ENCODE data around the gene FARSA. TPM values are rescaled to one million over a fixed set of nuclear protein-coding genes. Genes with fewer than 3 reads are reported as not detected.
"Not testable (repeated sequence)": the region's sequence is repeated elsewhere in the genome, so short reads cannot be mapped to it uniquely, and the experiment has no call there.

Gene FARSA
- 73.3 TPM for polyA plus RNA-seq (2012; ENCODE audit: low read depth, missing spikeins)

DNA sequence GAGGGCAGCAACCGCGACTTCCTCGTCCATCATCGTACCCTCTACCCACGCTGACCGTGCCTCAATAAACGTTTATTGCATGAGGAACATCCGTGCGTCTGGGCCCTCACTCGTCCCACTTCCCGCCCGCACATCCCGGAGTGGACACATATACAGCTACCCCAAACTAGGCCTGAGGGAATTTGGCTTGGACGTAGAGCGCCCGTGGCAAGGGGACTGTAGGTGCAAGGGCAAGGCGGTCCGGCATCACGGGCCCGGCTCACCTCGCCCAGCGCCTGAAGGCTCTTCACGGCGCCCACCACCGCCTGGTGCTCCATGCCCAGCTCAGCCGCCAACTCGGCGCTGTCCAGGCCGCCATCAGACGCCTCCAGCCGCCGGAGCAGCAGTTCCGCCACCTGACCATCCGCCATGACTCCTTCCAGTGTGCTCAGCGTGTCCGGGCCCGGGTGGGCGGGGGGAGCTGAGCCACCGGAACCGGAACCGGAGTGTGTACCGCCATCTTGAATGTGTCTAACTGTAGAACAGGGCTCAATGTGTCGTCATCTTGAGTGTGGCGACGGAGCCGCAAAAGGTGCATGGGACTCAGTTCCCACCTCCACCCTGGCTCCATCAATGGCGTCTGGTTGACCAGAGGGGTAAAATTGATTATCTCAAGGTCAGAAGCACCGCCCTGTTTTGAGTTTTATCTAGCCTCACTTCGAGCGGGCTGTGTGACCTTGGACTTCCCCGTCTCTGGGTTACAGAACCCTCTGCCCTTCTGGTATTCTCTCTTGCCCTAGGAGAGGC is at the start of gene FARSA:
TSS of gene FARSA (minus strand) at position 425 of the 786 bp plus-strand sequence. CDS start at position 410, 15 bp downstream.
- TF ChIP-seq TAF1 (IDR thresholded peaks at IDR 0.05; ENCODE audit: low read depth, low read length) = peak; percentile 88
- TF ChIP-seq POLR2AphosphoS5 (IDR thresholded peaks at IDR 0.05; ENCODE audit: low read depth, low read length) = peak; percentile 91
- no peak for TF ChIP-seq POU2F2 (IDR thresholded peaks at IDR 0.05; ENCODE audit: low read depth, low read length)
- peak; percentile 95 for TF ChIP-seq POLR2A (IDR thresholded peaks at IDR 0.05; ENCODE audit: low read depth, low read length)
- TF ChIP-seq PAX5 (IDR thresholded peaks at IDR 0.05; ENCODE audit: insufficient read depth, low read length, severe bottlenecking) = no peak
- peak; percentile 92 for DNase-seq (ENCODE audit: insufficient read length, low spot score)
- FAIRE-seq = peak; percentile 98

DNA sequence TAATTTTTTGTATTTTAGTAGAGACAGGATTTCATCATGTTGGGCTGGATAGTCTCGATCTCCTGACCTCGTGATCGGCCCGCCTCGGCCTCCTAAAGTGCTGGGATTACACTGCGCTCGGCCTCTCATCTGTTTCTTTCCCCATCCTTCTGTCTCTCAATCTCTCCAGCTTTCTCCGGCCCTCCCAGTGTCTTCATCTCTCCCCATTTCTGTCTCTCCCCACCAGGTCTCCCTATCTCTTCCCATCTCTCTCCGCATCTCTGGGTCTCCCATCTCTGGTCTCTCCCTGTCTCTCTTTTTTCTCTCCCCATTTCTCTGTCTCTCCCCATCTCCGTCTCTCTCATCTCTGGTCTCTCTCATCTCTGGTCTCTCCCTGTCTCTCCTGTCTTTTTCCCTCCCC is 49.6 kb upstream of the FARSA start:
- TF ChIP-seq TAF1 (IDR thresholded peaks at IDR 0.05; ENCODE audit: low read depth, low read length) (no peak), POLR2AphosphoS5 (IDR thresholded peaks at IDR 0.05; ENCODE audit: low read depth, low read length) (no peak), POU2F2 (IDR thresholded peaks at IDR 0.05; ENCODE audit: low read depth, low read length) (no peak), POLR2A (IDR thresholded peaks at IDR 0.05; ENCODE audit: low read depth, low read length) (no peak), PAX5 (IDR thresholded peaks at IDR 0.05; ENCODE audit: insufficient read depth, low read length, severe bottlenecking) (no peak), SPI1 (IDR thresholded peaks at IDR 0.05; ENCODE audit: low read depth, low read length) (no peak)
- DNase-seq (ENCODE audit: insufficient read length, low spot score) (no peak), FAIRE-seq (no peak)

DNA sequence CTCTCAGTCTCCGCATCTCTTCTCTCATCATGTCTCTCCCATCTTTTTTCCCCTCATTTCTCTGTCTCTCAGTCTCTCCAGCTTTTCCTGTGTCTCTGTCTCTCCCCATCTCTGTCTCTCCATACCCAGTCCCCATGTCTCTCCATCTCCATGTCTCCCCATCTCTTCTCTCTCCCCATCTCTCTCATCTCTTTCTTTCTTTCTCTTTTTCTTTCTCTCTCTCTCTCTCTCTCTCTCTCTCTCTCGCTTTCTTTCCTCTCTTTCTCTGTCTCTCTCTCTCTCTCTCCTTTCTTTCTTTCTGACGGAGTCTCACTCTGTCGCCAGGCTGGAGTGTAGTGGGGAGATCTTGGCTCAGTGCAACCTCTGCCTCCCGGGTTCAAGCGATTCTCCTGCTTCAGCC is 49.1 kb upstream of the FARSA start:
- DNase-seq (ENCODE audit: insufficient read length, low spot score) = no peak
- no peak for FAIRE-seq
- no peak for TF ChIP-seq SPI1 (IDR thresholded peaks at IDR 0.05; ENCODE audit: low read depth, low read length)
- TF ChIP-seq POLR2AphosphoS5 (IDR thresholded peaks at IDR 0.05; ENCODE audit: low read depth, low read length) = no peak
- TF ChIP-seq POLR2A (IDR thresholded peaks at IDR 0.05; ENCODE audit: low read depth, low read length) = no peak
- no peak for TF ChIP-seq TAF1 (IDR thresholded peaks at IDR 0.05; ENCODE audit: low read depth, low read length)
- TF ChIP-seq POU2F2 (IDR thresholded peaks at IDR 0.05; ENCODE audit: low read depth, low read length) = no peak
- TF ChIP-seq PAX5 (IDR thresholded peaks at IDR 0.05; ENCODE audit: insufficient read depth, low read length, severe bottlenecking) = no peak

DNA sequence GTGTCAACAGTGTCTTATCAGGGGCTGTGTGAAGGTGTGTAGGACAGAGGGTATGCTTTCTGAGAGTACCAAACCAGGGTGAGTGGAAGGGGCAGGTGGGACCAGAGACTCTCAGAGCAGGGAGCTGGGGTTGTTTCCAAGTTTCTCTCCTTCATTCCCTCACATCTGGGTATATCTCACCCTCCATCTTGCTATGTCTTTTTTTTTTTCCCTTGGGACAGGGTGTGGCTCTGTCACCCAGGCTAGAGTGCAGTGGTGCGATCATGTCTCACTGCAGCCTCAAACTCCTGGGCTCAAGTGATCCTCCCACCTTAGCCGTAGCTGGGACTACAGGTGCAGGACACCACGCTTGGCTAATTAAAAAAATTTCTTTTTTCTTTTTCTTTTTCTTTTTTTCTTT is 46.5 kb upstream of the FARSA start:
- TF ChIP-seq POLR2AphosphoS5 (IDR thresholded peaks at IDR 0.05; ENCODE audit: low read depth, low read length) (no peak), POLR2A (IDR thresholded peaks at IDR 0.05; ENCODE audit: low read depth, low read length) (no peak), SPI1 (IDR thresholded peaks at IDR 0.05; ENCODE audit: low read depth, low read length) (no peak), PAX5 (IDR thresholded peaks at IDR 0.05; ENCODE audit: insufficient read depth, low read length, severe bottlenecking) (no peak), POU2F2 (IDR thresholded peaks at IDR 0.05; ENCODE audit: low read depth, low read length) (no peak), TAF1 (IDR thresholded peaks at IDR 0.05; ENCODE audit: low read depth, low read length) (no peak)
- no peak for FAIRE-seq
- no peak for DNase-seq (ENCODE audit: insufficient read length, low spot score)

DNA sequence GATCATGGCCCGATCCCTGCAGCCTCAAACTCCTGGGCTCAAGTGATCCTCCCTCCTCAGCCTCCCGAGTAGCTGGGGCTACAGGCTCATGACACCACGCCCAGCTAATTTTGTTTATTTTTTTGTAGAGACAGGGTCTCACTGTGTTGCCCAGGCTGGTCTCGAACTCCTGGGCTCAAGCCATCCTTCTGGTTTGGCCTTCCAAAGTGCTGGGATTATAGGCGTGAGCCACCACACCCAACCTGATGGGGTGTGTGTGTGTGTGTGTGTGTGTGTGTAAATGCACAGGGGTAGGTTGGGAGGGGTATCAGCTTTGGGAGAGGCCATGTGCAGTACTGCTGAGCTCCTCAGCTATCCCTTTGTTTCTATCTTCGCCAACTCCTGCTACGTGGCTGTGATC is 42.6 kb upstream of the FARSA start:
- DNase-seq (ENCODE audit: insufficient read length, low spot score); FAIRE-seq: not testable (repeated sequence)

DNA sequence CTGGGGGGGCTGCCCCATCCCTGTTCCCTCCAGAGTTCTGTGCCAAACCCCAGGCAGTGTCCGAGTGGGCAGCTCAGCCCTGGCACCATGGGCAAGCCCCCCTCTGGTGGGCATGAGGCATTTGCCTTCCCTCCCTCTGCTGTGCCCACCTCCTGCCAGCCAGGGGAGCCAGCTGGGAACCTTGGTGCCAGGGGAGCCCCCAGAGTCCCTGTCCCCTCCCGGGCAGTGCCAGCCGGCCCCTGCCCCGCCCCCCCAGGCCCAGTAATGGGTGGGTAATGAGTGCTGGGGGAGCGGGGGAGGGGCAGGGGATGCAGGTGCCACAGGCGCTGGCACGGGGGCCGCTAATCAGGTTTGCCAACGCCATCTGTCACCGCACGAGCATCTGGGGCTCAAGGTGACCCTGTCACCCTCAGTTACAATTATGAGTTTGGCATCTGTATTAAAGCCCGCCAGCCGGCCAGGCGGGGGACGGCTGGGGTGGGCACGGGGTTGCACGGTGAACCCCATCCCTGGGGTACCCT is 41.8 kb upstream of the FARSA start:
- FAIRE-seq (no peak), DNase-seq (ENCODE audit: insufficient read length, low spot score) (no peak)
- TF ChIP-seq POLR2A (IDR thresholded peaks at IDR 0.05; ENCODE audit: low read depth, low read length) = no peak
- no peak for TF ChIP-seq SPI1 (IDR thresholded peaks at IDR 0.05; ENCODE audit: low read depth, low read length)
- TF ChIP-seq TAF1 (IDR thresholded peaks at IDR 0.05; ENCODE audit: low read depth, low read length) = no peak
- TF ChIP-seq POU2F2 (IDR thresholded peaks at IDR 0.05; ENCODE audit: low read depth, low read length) = no peak
- TF ChIP-seq PAX5 (IDR thresholded peaks at IDR 0.05; ENCODE audit: insufficient read depth, low read length, severe bottlenecking) = no peak
- TF ChIP-seq POLR2AphosphoS5 (IDR thresholded peaks at IDR 0.05; ENCODE audit: low read depth, low read length) = no peak

DNA sequence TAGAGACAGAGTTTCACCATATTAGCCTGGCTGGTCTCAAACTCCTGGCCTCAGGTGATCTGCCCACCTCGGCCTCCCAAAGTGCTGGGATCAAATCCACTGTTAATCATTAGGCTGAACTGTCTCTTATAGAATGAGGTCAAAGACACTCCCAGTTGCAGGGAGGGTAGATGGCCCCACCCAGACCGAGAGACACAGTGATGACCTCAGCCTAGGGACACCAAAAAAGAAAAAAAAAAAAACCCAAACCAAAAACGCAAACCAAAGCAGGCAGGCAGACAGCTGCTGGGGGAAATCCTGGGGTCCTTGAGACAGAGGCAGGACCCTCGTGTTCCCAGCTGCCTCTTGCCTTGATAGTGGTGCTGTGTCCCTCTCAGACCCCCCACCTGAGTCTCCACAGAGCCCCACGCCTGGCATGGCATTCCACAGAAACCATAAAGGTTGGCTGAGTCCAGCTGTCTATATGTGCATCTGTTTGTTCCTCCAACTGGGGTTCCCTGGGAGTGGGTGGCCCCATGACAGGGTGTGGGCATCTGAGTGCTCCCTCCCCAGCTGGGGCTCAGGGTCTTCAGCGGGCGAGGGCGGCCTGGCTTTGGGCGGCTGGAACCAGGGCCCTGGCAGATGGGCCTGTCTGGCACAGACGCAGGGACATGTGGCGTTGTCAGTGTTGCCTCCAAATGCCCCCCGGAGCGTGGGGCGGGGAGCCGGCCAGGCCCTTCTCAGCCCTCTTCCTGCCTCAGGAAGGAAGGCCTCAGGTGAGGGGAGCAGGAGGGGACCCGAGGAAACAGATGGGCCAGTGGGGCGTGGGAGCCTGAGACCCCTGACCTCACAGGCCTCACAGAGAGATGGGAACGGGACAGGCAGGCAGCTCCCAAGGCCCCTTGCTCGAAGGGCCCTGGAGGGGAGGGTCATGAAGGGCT is 41.0 kb upstream of the FARSA start:
- no peak for FAIRE-seq
- DNase-seq (ENCODE audit: insufficient read length, low spot score) = no peak
- TF ChIP-seq POLR2AphosphoS5 (IDR thresholded peaks at IDR 0.05; ENCODE audit: low read depth, low read length) (no peak), TAF1 (IDR thresholded peaks at IDR 0.05; ENCODE audit: low read depth, low read length) (no peak), PAX5 (IDR thresholded peaks at IDR 0.05; ENCODE audit: insufficient read depth, low read length, severe bottlenecking) (no peak), POU2F2 (IDR thresholded peaks at IDR 0.05; ENCODE audit: low read depth, low read length) (no peak), POLR2A (IDR thresholded peaks at IDR 0.05; ENCODE audit: low read depth, low read length) (no peak), SPI1 (IDR thresholded peaks at IDR 0.05; ENCODE audit: low read depth, low read length) (no peak)

DNA sequence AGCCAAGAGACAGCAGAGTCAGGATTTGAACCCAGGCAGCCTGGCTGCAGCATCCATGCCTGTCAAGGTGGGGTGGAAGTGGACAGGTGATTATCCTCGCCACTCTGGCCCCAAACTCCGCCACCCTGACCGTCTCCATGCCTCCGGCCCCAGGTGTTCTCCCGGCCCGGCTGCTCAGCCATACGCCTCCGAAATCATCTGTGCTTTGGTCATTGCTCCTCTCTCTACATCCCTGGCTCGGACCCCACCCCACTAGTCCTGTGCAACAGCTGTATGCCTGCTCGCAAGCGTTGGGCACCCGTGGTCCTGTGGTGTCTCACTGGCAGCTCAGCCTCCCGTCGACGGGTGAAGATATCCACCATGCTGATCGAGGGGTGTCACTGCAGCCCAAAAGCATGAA is 39.7 kb upstream of the FARSA start:
- no peak for DNase-seq (ENCODE audit: insufficient read length, low spot score)
- FAIRE-seq = no peak
- TF ChIP-seq SPI1 (IDR thresholded peaks at IDR 0.05; ENCODE audit: low read depth, low read length) (no peak), PAX5 (IDR thresholded peaks at IDR 0.05; ENCODE audit: insufficient read depth, low read length, severe bottlenecking) (no peak), TAF1 (IDR thresholded peaks at IDR 0.05; ENCODE audit: low read depth, low read length) (no peak), POU2F2 (IDR thresholded peaks at IDR 0.05; ENCODE audit: low read depth, low read length) (no peak), POLR2AphosphoS5 (IDR thresholded peaks at IDR 0.05; ENCODE audit: low read depth, low read length) (no peak), POLR2A (IDR thresholded peaks at IDR 0.05; ENCODE audit: low read depth, low read length) (no peak)

Measured in GM12891 (cell line).